ENCODE data around the gene RAD18. TPM values are rescaled to one million over a fixed set of nuclear protein-coding genes. Genes with fewer than 3 reads are reported as not detected.

Gene RAD18, protein sequence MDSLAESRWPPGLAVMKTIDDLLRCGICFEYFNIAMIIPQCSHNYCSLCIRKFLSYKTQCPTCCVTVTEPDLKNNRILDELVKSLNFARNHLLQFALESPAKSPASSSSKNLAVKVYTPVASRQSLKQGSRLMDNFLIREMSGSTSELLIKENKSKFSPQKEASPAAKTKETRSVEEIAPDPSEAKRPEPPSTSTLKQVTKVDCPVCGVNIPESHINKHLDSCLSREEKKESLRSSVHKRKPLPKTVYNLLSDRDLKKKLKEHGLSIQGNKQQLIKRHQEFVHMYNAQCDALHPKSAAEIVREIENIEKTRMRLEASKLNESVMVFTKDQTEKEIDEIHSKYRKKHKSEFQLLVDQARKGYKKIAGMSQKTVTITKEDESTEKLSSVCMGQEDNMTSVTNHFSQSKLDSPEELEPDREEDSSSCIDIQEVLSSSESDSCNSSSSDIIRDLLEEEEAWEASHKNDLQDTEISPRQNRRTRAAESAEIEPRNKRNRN
- polyA plus RNA-seq (2013, experiment 1 of 2) = 17.6 TPM
- polyA plus RNA-seq (2013, experiment 2 of 2) = 20.2 TPM

DNA sequence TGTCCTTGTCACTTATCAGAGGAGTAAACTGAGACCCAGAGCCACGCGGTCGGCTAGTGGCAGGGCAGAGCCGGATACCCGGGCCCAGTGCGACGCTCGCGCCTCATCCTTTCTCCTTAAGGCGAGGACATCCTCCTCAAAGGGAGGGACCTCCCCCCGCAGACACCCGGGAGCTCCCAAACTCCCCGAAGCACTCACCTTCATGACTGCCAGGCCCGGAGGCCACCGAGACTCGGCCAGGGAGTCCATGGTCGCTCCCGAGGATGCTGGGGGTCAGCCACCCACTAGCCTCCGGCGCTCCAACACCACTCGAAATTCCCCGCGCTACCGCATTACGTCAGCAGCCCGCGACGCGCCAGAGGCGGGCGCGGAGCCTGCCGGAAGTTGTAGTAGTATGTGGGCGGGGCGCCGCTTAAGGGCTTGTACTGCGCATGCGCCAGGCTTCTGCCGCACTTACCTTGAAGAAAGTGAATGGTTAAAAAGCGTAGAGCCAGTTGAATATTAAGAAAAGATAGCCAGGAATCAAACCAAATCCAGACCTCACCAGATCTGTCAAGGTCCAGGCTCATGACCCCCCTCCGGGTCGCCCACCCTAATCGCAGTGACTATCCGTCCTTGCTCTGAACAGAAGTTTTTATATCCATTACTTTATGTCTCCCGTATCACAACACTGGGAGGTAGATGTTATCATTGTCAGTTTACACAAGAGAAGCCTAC lies at the start of gene RAD18:
RAD18 (minus strand) TSS at position 336 of the 717 bp plus-strand sequence; CDS start at position 249, 87 bp downstream.
- Histone ChIP-seq H3K4me3 (ENCODE audit: low read length) (peak within 1 kb of the TSS; percentile 77), H3K27me3 (ENCODE audit: insufficient read depth, low read length) (no peaks in the 10 kb centered on the region), H3K9me3 (ENCODE audit: insufficient read depth, low read depth, low read length) (no peaks in the 10 kb centered on the region), H3K27ac (ENCODE audit: low read depth, low read length) (peak within 1 kb of the TSS; percentile 82; the same call in 1 of the 2 replicates), H3K9ac (ENCODE audit: low read depth, low read length) (peak within 1 kb of the TSS; percentile 75), H3K36me3 (ENCODE audit: insufficient read depth, low read length) (peaks cover 15% of the 10 kb centered on the region), H3K4me1 (ENCODE audit: insufficient read depth, low read length) (peaks cover 18% of the 10 kb centered on the region)
- 5% methylated on average over 45 of the region's 45 CpGs for WGBS

- Histone ChIP-seq H3K27ac (ENCODE audit: low read depth, low read length) (no peak overlapping the region), H3K4me1 (ENCODE audit: insufficient read depth, low read length) (peaks cover 7% of the 10 kb centered on the region; the same call in 1 of the 2 replicates)
- 94% methylated on average over 2 of the region's 2 CpGs for WGBS
Observed at GRCh38 chr3:9012521-9012920, 49.2 kb upstream of the RAD18 start.

GRCh38 chr3:9009976-9010545 lies 46.8 kb upstream of the RAD18 start:
- peaks cover 8% of the 10 kb centered on the region; the same call in 1 of the 2 replicates for H3K4me1 ChIP-seq (ENCODE audit: insufficient read depth, low read length)
- H3K9me3 ChIP-seq (ENCODE audit: insufficient read depth, low read depth, low read length) = no peaks in the 10 kb centered on the region
- WGBS = 93% methylated on average over 11 of the region's 11 CpGs
- H3K36me3 ChIP-seq (ENCODE audit: insufficient read depth, low read length) = peaks cover 7% of the 10 kb centered on the region; the same call in 1 of the 2 replicates
- H3K4me3 ChIP-seq (ENCODE audit: low read length) = no peak overlapping the region
- no peaks in the 10 kb centered on the region for H3K27me3 ChIP-seq (ENCODE audit: insufficient read depth, low read length)
- H3K9ac ChIP-seq (ENCODE audit: low read depth, low read length) = no peak overlapping the region
- no peak overlapping the region for H3K27ac ChIP-seq (ENCODE audit: low read depth, low read length)

More at GRCh38 chr3:9012521-9012920, 49.2 kb upstream of the RAD18 start:
- Histone ChIP-seq H3K27me3 (ENCODE audit: insufficient read depth, low read length) (no peaks in the 10 kb centered on the region), H3K4me3 (ENCODE audit: low read length) (no peak overlapping the region), H3K9ac (ENCODE audit: low read depth, low read length) (no peak overlapping the region), H3K9me3 (ENCODE audit: insufficient read depth, low read depth, low read length) (no peaks in the 10 kb centered on the region), H3K36me3 (ENCODE audit: insufficient read depth, low read length) (peaks cover 7% of the 10 kb centered on the region; the same call in 1 of the 2 replicates)

DNA sequence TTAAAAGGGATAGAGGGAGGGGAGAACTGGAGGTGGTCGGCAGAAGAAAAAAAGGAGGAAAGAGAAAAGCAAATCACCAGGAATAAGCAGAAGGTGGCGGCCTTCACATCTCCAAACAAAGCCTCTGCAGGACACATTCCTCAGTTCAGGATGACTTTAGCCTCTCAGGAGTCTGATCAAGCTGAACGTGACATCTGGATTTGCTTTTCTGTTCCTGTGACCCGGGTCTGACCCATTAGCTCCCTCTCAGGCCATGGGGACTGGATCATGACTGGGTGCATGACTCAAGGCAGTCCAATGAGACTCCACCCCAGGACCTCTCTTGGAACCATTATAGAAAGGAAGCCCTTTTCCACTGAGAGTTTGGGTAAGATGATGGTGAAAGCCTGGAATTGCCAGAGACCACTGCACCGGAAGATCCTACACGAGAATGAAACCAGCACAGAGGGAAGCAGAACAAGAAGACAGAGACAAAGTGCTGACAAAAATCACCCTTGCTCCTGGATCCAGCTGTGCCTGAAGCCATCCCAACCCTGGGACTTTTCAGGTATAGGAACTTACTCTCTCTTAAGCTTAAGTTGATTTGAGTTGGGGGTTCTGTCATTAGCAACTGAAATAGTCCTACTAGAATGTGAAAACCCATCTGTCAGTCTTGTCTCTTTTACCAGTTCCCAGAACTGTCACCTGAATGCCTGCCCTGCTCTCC lies 45.4 kb upstream of the RAD18 start:
- WGBS = 64% methylated on average over 6 of the region's 6 CpGs
- Histone ChIP-seq H3K27me3 (ENCODE audit: insufficient read depth, low read length) (no peaks in the 10 kb centered on the region), H3K9me3 (ENCODE audit: insufficient read depth, low read depth, low read length) (no peaks in the 10 kb centered on the region), H3K4me1 (ENCODE audit: insufficient read depth, low read length) (peaks cover 8% of the 10 kb centered on the region; the same call in 1 of the 2 replicates), H3K36me3 (ENCODE audit: insufficient read depth, low read length) (peaks cover 7% of the 10 kb centered on the region; the same call in 1 of the 2 replicates), H3K27ac (ENCODE audit: low read depth, low read length) (peak overlapping the region; percentile 79; the same call in 1 of the 2 replicates), H3K9ac (ENCODE audit: low read depth, low read length) (no peak overlapping the region), H3K4me3 (ENCODE audit: low read length) (no peak overlapping the region)

GRCh38 chr3:9007928-9008327 lies 44.7 kb upstream of the RAD18 start:
- 64% methylated on average over 2 of the region's 2 CpGs for WGBS
- Histone ChIP-seq H3K4me3 (ENCODE audit: low read length) (no peak overlapping the region), H3K9me3 (ENCODE audit: insufficient read depth, low read depth, low read length) (no peaks in the 10 kb centered on the region), H3K36me3 (ENCODE audit: insufficient read depth, low read length) (0 out of 2 replicates have a peak, but pooled peaks cover 1% of the 10 kb centered on the region), H3K27me3 (ENCODE audit: insufficient read depth, low read length) (no peaks in the 10 kb centered on the region), H3K27ac (ENCODE audit: low read depth, low read length) (peak overlapping the region; percentile 79; the same call in 1 of the 2 replicates), H3K9ac (ENCODE audit: low read depth, low read length) (no peak overlapping the region), H3K4me1 (ENCODE audit: insufficient read depth, low read length) (peaks cover 8% of the 10 kb centered on the region; the same call in 1 of the 2 replicates)

- H3K27me3 ChIP-seq (ENCODE audit: insufficient read depth, low read length) = no peaks in the 10 kb centered on the region
- H3K36me3 ChIP-seq (ENCODE audit: insufficient read depth, low read length) = no peaks in the 10 kb centered on the region
- no peak overlapping the region for H3K4me3 ChIP-seq (ENCODE audit: low read length)
- H3K9me3 ChIP-seq (ENCODE audit: insufficient read depth, low read depth, low read length) = no peaks in the 10 kb centered on the region
- peaks cover 8% of the 10 kb centered on the region; the same call in 1 of the 2 replicates for H3K4me1 ChIP-seq (ENCODE audit: insufficient read depth, low read length)
- WGBS = 88% methylated on average over 2 of the region's 2 CpGs
- H3K9ac ChIP-seq (ENCODE audit: low read depth, low read length) = no peak overlapping the region
- H3K27ac ChIP-seq (ENCODE audit: low read depth, low read length) = peak overlapping the region; percentile 42; the same call in 1 of the 2 replicates
Observed at GRCh38 chr3:9007213-9007612, 43.9 kb upstream of the RAD18 start.

- H3K27ac ChIP-seq (ENCODE audit: low read depth, low read length) = no peak overlapping the region
- no peaks in the 10 kb centered on the region for H3K9me3 ChIP-seq (ENCODE audit: insufficient read depth, low read depth, low read length)
- no peaks in the 10 kb centered on the region for H3K4me1 ChIP-seq (ENCODE audit: insufficient read depth, low read length)
- no peak overlapping the region for H3K9ac ChIP-seq (ENCODE audit: low read depth, low read length)
- H3K27me3 ChIP-seq (ENCODE audit: insufficient read depth, low read length) = no peaks in the 10 kb centered on the region
- H3K4me3 ChIP-seq (ENCODE audit: low read length) = no peak overlapping the region
- H3K36me3 ChIP-seq (ENCODE audit: insufficient read depth, low read length) = no peaks in the 10 kb centered on the region
Observed at GRCh38 chr3:9000041-9000440, 36.8 kb upstream of the RAD18 start.

DNA sequence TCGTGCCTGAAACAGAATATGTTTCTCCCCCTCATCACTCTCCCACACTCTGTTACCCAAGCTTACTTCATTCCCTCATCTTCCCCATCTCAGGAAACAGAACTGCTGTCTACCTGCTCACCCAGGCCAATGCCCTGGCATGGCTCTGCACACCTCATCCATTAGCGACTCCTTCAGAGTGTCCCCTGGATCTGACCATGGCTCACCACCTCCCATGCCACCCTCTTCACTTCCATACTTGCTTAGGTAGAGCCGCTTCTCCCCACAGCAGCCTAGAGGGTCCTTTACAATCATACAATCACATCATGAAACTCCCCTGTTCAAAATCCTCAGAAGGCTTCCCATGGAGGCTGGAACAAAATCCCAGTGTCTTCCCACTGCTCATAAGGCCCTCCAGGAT lies 33.9 kb upstream of the RAD18 start:
- Histone ChIP-seq H3K36me3 (ENCODE audit: insufficient read depth, low read length) (no peaks in the 10 kb centered on the region), H3K9me3 (ENCODE audit: insufficient read depth, low read depth, low read length) (no peaks in the 10 kb centered on the region), H3K27me3 (ENCODE audit: insufficient read depth, low read length) (no peaks in the 10 kb centered on the region), H3K4me3 (ENCODE audit: low read length) (no peak overlapping the region), H3K9ac (ENCODE audit: low read depth, low read length) (no peak overlapping the region), H3K27ac (ENCODE audit: low read depth, low read length) (no peak overlapping the region), H3K4me1 (ENCODE audit: insufficient read depth, low read length) (no peaks in the 10 kb centered on the region)
- WGBS = 93% methylated on average over 3 of the region's 3 CpGs

- Histone ChIP-seq H3K9me3 (ENCODE audit: insufficient read depth, low read depth, low read length) (no peaks in the 10 kb centered on the region), H3K27ac (ENCODE audit: low read depth, low read length) (no peak overlapping the region), H3K4me1 (ENCODE audit: insufficient read depth, low read length) (no peaks in the 10 kb centered on the region), H3K9ac (ENCODE audit: low read depth, low read length) (no peak overlapping the region), H3K27me3 (ENCODE audit: insufficient read depth, low read length) (no peaks in the 10 kb centered on the region), H3K36me3 (ENCODE audit: insufficient read depth, low read length) (no peaks in the 10 kb centered on the region), H3K4me3 (ENCODE audit: low read length) (no peak overlapping the region)
- WGBS = 83% methylated on average over 12 of the region's 12 CpGs
Observed at GRCh38 chr3:8996681-8997121, 33.4 kb upstream of the RAD18 start.

DNA sequence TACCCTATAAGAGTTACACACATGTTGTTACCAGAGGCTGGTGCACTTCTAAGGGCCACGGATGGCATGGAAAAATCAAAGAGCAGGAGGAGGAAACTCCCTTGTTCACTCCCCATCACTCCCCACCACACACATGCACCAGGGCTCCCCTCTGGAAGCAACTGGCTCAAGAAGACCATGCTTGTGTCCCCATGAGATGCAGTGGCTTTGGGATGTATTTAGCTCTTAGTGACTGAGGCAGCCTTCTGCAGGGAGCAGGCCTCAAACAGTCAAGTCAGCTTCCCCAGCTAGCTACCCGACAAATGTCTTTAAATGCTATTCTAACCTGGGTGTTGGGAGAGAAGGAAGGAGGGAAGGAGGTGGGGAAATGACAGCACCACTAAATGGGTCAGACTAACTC lies 32.9 kb upstream of the RAD18 start:
- Histone ChIP-seq H3K36me3 (ENCODE audit: insufficient read depth, low read length) (no peaks in the 10 kb centered on the region), H3K27me3 (ENCODE audit: insufficient read depth, low read length) (no peaks in the 10 kb centered on the region), H3K4me1 (ENCODE audit: insufficient read depth, low read length) (no peaks in the 10 kb centered on the region), H3K27ac (ENCODE audit: low read depth, low read length) (no peak overlapping the region), H3K9me3 (ENCODE audit: insufficient read depth, low read depth, low read length) (no peaks in the 10 kb centered on the region), H3K9ac (ENCODE audit: low read depth, low read length) (no peak overlapping the region), H3K4me3 (ENCODE audit: low read length) (no peak overlapping the region)
- WGBS = 89% methylated on average over 1 of the region's 2 CpGs

Measured in HUES64 (cell line).